CD4-positive, alpha-beta memory T cell (primary cell): ENCODE measurements around the gene GNAS-AS1. TPM values are rescaled to one million over a fixed set of nuclear protein-coding genes. Genes with fewer than 3 reads are reported as not detected.

ENCODE experiments used
- CTCF ChIA-PET: fragments of 350-600 bp; sonication (Branson Sonifier 250); formaldehyde crosslinking; loops from one replicate; lab custom pipeline; 2021; ENCODE audit warnings: inconsistent platforms; ENCODE audit not compliant: partially characterized antibody; lab: Charles Lee
- POLR2A ChIA-PET: fragments of 350-600 bp; sonication (Branson Sonifier 250); formaldehyde crosslinking; loops from one replicate; lab custom pipeline; 2021; ENCODE audit not compliant: partially characterized antibody; lab: Charles Lee
- DNase-seq, 5 donors: peaks; one replicate each; pipeline versions ENCODE4 v3.0.0 to v3.0.0-alpha.2; 2020 to 2022; ENCODE audit warnings: mixed read lengths in 1 of 5
- H3K27ac ChIP-seq: one replicate; pipeline ENCODE4 v1.7.0; 2013; ENCODE audit warnings: low read depth, low read length
- H3K27me3 ChIP-seq: 2 replicates; pipeline ENCODE4 v1.7.0; 2013; ENCODE audit warnings: mild to moderate bottlenecking, low read length, moderate library complexity; ENCODE audit not compliant: insufficient read depth
- H3K36me3 ChIP-seq: 2 replicates; pipeline ENCODE4 v1.7.0; 2013; ENCODE audit warnings: mild to moderate bottlenecking, low read length, moderate library complexity; ENCODE audit not compliant: insufficient read depth
- H3K4me1 ChIP-seq: 2 replicates; pipeline ENCODE4 v1.7.0; 2013; ENCODE audit warnings: mild to moderate bottlenecking, low read length, moderate library complexity; ENCODE audit not compliant: insufficient read depth
- H3K4me3 ChIP-seq, 2 donors: one replicate each; pipeline ENCODE4 v1.7.0; 2013; ENCODE audit warnings: low read length in 2 of 2, mild to moderate bottlenecking in 1 of 2
- H3K9me3 ChIP-seq, 2 donors: one replicate each; pipeline ENCODE4 v1.7.0; 2013; ENCODE audit warnings: low read length in 2 of 2, control low read depth in 1 of 2; ENCODE audit not compliant: control insufficient read depth in 1 of 2
- H3K27ac Mint-ChIP-seq, 7 donors: one replicate each; pipeline ENCODE4 v1.8.0; 2020 to 2021; ENCODE audit warnings: mixed read lengths in 7 of 7, mild to moderate bottlenecking in 6 of 7, inconsistent platforms in 3 of 7, moderate library complexity in 3 of 7
- H3K27me3 Mint-ChIP-seq, 2 donors: one replicate each; pipeline ENCODE4 v1.8.0; 2020 to 2021; ENCODE audit warnings: mixed read lengths in 2 of 2
- H3K36me3 Mint-ChIP-seq, 2 donors: one replicate each; pipeline ENCODE4 v1.8.0; 2020 to 2021; ENCODE audit warnings: mixed read lengths in 2 of 2, inconsistent platforms in 1 of 2, mild to moderate bottlenecking in 1 of 2
- H3K4me1 Mint-ChIP-seq, 4 donors: one replicate each; pipeline ENCODE4 v1.8.0; 2020 to 2021; ENCODE audit warnings: mixed read lengths in 4 of 4, mild to moderate bottlenecking in 1 of 4
- H3K4me3 Mint-ChIP-seq, 8 donors: one replicate each; pipeline ENCODE4 v1.8.0; 2020 to 2021; ENCODE audit warnings: mixed read lengths in 8 of 8, mild to moderate bottlenecking in 7 of 8, moderate library complexity in 6 of 8, inconsistent platforms in 3 of 8
- H3K9me3 Mint-ChIP-seq, 8 donors: one replicate each; pipeline ENCODE4 v1.8.0; 2020 to 2021; ENCODE audit warnings: mixed read lengths in 8 of 8, mild to moderate bottlenecking in 5 of 8, inconsistent platforms in 3 of 8, moderate library complexity in 1 of 8
- intact Hi-C: fragments of 100-400 bp; cut with micrococcal nuclease; formaldehyde crosslinking; loops from one replicate; pipeline ENCODE4 v1.15.1; 2023
- polyA plus RNA-seq, 2 donors: library from polyadenylated mRNA; unstranded; fragments of 300-500 nt; fragmentation: Illumina TruSeq; gene quantifications; one replicate each; pipeline ENCODE4 v1.2.3, GENCODE V29; 2021
- total RNA-seq, 2 experiments: library from RNA; stranded (reverse); gene quantifications; one replicate each; pipeline ENCODE4 v1.2.3, GENCODE V29; 2021

GNAS-AS1 gene
- total and polyA plus RNA-seq, 4 experiments from 2014 or later, result 0.94 to 1.1 TPM; not detected in 2

DNA sequence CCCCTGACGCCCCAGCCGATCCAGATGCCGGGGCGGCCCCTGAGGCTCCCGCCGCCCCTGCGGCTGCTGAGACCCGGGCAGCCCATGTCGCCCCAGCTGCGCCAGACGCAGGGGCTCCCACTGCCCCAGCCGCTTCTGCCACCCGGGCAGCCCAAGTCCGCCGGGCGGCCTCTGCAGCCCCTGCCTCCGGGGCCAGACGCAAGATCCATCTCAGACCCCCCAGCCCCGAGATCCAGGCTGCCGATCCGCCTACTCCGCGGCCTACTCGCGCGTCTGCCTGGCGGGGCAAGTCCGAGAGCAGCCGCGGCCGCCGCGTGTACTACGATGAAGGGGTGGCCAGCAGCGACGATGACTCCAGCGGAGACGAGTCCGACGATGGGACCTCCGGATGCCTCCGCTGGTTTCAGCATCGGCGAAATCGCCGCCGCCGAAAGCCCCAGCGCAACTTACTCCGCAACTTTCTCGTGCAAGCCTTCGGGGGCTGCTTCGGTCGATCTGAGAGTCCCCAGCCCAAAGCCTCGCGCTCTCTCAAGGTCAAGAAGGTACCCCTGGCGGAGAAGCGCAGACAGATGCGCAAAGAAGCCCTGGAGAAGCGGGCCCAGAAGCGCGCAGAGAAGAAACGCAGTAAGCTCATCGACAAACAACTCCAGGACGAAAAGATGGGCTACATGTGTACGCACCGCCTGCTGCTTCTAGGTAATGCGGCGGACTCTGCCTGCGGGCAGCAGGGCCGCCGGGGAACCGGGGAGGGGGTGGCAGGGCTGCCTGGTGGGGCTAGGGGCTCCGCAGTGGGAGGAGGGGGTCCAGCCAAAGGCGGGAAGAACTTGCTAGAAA lies 4.2 kb upstream of the GNAS-AS1 start:
- DNase-seq, result peak in 1 of 5 donors; percentile 37
- peaks cover 18% of the 10 kb centered on the region for H3K27me3 ChIP-seq
- H3K4me1 Mint-ChIP-seq, result peaks cover 3 to 26% (median 15%) of the 10 kb centered on the region in 4 donors
- H3K27ac ChIP-seq, result no peak overlapping the region
- H3K4me1 ChIP-seq, result peaks cover 16% of the 10 kb centered on the region
- peaks cover 0 to 2% of the 10 kb centered on the region in 2 donors for H3K36me3 Mint-ChIP-seq
- H3K4me3 Mint-ChIP-seq, result peak overlapping the region in 6 of 8 donors; percentile 21 to 74 (median 54)
- H3K36me3 ChIP-seq, result no peaks in the 10 kb centered on the region
- no peaks in the 10 kb centered on the region for H3K9me3 Mint-ChIP-seq
- H3K4me3 ChIP-seq, result no peak overlapping the region
- no peaks in the 10 kb centered on the region for H3K9me3 ChIP-seq
- intact Hi-C loops, result loop anchor here (5.0 kb wide), 1 partner anchor 618 kb away; no protein-coding TSS in a partner anchor
- H3K27ac Mint-ChIP-seq, result no peak overlapping the region
- CTCF ChIA-PET, result no interaction called here
- H3K27me3 Mint-ChIP-seq, result peaks cover 26 to 34% of the 10 kb centered on the region in 2 donors
- POLR2A ChIA-PET, result interaction anchor here (0.5 kb wide), 1 partner anchor 204 kb away, joined by 3 read pairs; no protein-coding TSS in a partner anchor

- Mint-ChIP-seq H3K4me1 (peaks cover 3 to 26% (median 15%) of the 10 kb centered on the region in 4 donors), H3K27me3 (peaks cover 28 to 39% of the 10 kb centered on the region in 2 donors), H3K36me3 (peaks cover 0 to 2% of the 10 kb centered on the region in 2 donors), H3K27ac (peak overlapping the region in 1 of 7 donors; percentile 42), H3K4me3 (peak overlapping the region in 6 of 8 donors; percentile 32 to 76 (median 60)), H3K9me3 (no peaks in the 10 kb centered on the region)
- Histone ChIP-seq H3K4me3 (no peak overlapping the region), H3K9me3 (no peaks in the 10 kb centered on the region), H3K36me3 (no peaks in the 10 kb centered on the region), H3K4me1 (peaks cover 16% of the 10 kb centered on the region), H3K27ac (no peak overlapping the region), H3K27me3 (peaks cover 18% of the 10 kb centered on the region)
- peak in 1 of 5 donors; percentile 34 for DNase-seq
- intact Hi-C loops, result loop anchor here (5.0 kb wide), 1 partner anchor 617 kb away; no protein-coding TSS in a partner anchor
- POLR2A ChIA-PET, result interaction anchor here (1.1 to 2.1 kb wide), 2 partner anchors 35 to 203 kb away, joined by 3 to 9 read pairs; partner anchors contain the start of gene STX16
- CTCF ChIA-PET, result interaction anchor here (1.7 kb wide), 1 partner anchor 373 kb away, joined by 9 read pairs; no protein-coding TSS in a partner anchor
Measured at GRCh38 chr20:58853976-58854637, 3.4 kb upstream of the GNAS-AS1 start.

DNA sequence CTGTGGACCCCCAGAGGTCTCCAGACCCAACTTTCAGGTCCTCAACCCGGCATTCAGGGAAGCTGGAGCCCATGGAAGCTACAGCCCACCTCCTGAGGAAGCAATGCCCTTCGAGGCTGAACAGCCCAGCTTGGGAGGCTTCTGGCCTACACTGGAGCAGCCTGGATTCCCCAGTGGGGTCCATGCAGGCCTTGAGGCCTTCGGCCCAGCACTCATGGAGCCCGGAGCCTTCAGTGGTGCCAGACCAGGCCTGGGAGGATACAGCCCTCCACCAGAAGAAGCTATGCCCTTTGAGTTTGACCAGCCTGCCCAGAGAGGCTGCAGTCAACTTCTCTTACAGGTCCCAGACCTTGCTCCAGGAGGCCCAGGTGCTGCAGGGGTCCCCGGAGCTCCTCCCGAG lies 2.8 kb upstream of the GNAS-AS1 start:
- Histone ChIP-seq H3K27ac (no peak overlapping the region), H3K27me3 (peaks cover 18% of the 10 kb centered on the region), H3K4me3 (no peak overlapping the region), H3K9me3 (no peaks in the 10 kb centered on the region), H3K36me3 (no peaks in the 10 kb centered on the region), H3K4me1 (peaks cover 16% of the 10 kb centered on the region)
- intact Hi-C loops, result loop anchor here (5.0 kb wide), 1 partner anchor 616 kb away; no protein-coding TSS in a partner anchor
- peaks cover 3 to 26% (median 15%) of the 10 kb centered on the region in 4 donors for H3K4me1 Mint-ChIP-seq
- POLR2A ChIA-PET, result interaction anchor here (1.1 to 2.1 kb wide), 3 partner anchors 36 to 203 kb away, joined by 3 to 9 read pairs (median 3); partner anchors contain the start of gene STX16
- no peak overlapping the region for H3K27ac Mint-ChIP-seq
- H3K4me3 Mint-ChIP-seq, result no peak overlapping the region
- no peaks in the 10 kb centered on the region for H3K9me3 Mint-ChIP-seq
- CTCF ChIA-PET, result interaction anchor here (1.6 to 1.7 kb wide), 2 partner anchors 9 to 372 kb away, joined by 5 to 9 read pairs; no protein-coding TSS in a partner anchor
- no peak for DNase-seq
- H3K36me3 Mint-ChIP-seq, result peaks cover 0 to 2% of the 10 kb centered on the region in 2 donors
- peaks cover 28 to 39% of the 10 kb centered on the region in 2 donors for H3K27me3 Mint-ChIP-seq

- peak; percentile 35 to 52 (median 47) for DNase-seq
- Histone ChIP-seq H3K9me3 (no peaks in the 10 kb centered on the region), H3K36me3 (no peaks in the 10 kb centered on the region), H3K27me3 (peaks cover 18% of the 10 kb centered on the region), H3K4me1 (peaks cover 16% of the 10 kb centered on the region), H3K27ac (no peak within 1 kb of the TSS), H3K4me3 (peak within 1 kb of the TSS in 1 of 2 donors; percentile 46)
- peaks cover 34 to 38% of the 10 kb centered on the region in 2 donors for H3K27me3 Mint-ChIP-seq
- peak within 1 kb of the TSS; percentile 86 to 95 (median 90) for H3K4me3 Mint-ChIP-seq
- H3K27ac Mint-ChIP-seq, result peak within 1 kb of the TSS in 3 of 7 donors; percentile 59 to 84 (median 64)
- peaks cover 0 to 2% of the 10 kb centered on the region in 2 donors for H3K36me3 Mint-ChIP-seq
- ChIA-PET POLR2A (interaction anchor here (0.6 to 2.1 kb wide), 3 partner anchors 39 to 202 kb away, joined by 3 to 9 read pairs (median 3); partner anchors contain the start of gene STX16), CTCF (interaction anchor here (1.2 to 1.7 kb wide), 3 partner anchors 9 to 371 kb away, joined by 4 to 9 read pairs (median 5); partner anchors contain the start of gene STX16)
- H3K4me1 Mint-ChIP-seq, result peaks cover 5 to 26% (median 15%) of the 10 kb centered on the region in 4 donors
- intact Hi-C loops, result loop anchor here (1.0 to 5.0 kb wide), 2 partner anchors 202 to 615 kb away; no protein-coding TSS in a partner anchor
- no peaks in the 10 kb centered on the region for H3K9me3 Mint-ChIP-seq
Measured at GRCh38 chr20:58852543-58853271, 2.0 kb upstream of the GNAS-AS1 start, which contains the start of gene GNAS. TSS of gene GNAS (plus strand) at chr20:58852716.

GRCh38 chr20:58851969-58852458 lies 1.3 kb upstream of the GNAS-AS1 start:
- POLR2A ChIA-PET, result interaction anchor here (0.6 to 2.1 kb wide), 5 partner anchors 39 to 463 kb away, joined by 3 to 9 read pairs (median 3); partner anchors contain the start of genes STX16 and VAPB
- Mint-ChIP-seq H3K27ac (peak overlapping the region in 1 of 7 donors; percentile 64), H3K9me3 (no peaks in the 10 kb centered on the region), H3K27me3 (peaks cover 31 to 33% of the 10 kb centered on the region in 2 donors), H3K4me3 (peak overlapping the region; percentile 73 to 95 (median 89)), H3K36me3 (peaks cover 0 to 2% of the 10 kb centered on the region in 2 donors), H3K4me1 (peaks cover 5 to 26% (median 16%) of the 10 kb centered on the region in 4 donors)
- H3K4me3 ChIP-seq, result peak overlapping the region in 1 of 2 donors; percentile 37
- no peaks in the 10 kb centered on the region for H3K36me3 ChIP-seq
- no peak overlapping the region for H3K27ac ChIP-seq
- DNase-seq, result no peak
- intact Hi-C loops, result loop anchor here (1.0 to 5.0 kb wide), 2 partner anchors 202 to 615 kb away; no protein-coding TSS in a partner anchor
- H3K9me3 ChIP-seq, result no peaks in the 10 kb centered on the region
- H3K4me1 ChIP-seq, result peaks cover 16% of the 10 kb centered on the region
- CTCF ChIA-PET, result interaction anchor here (1.1 to 1.7 kb wide), 4 partner anchors 8 to 371 kb away, joined by 4 to 9 read pairs (median 5); partner anchors contain the start of gene STX16
- peaks cover 18% of the 10 kb centered on the region for H3K27me3 ChIP-seq
